GM19023 (cell line): ENCODE measurements around the gene KLHL11.

Source experiments
- ATAC-seq: cut with Tn5 transposase; IDR thresholded peaks from one replicate; pipeline ENCODE4 v1.9.1; 2021; ENCODE audit warnings: mild to moderate bottlenecking, moderate library complexity; ENCODE audit not compliant: unreplicated experiment

Gene KLHL11

DNA sequence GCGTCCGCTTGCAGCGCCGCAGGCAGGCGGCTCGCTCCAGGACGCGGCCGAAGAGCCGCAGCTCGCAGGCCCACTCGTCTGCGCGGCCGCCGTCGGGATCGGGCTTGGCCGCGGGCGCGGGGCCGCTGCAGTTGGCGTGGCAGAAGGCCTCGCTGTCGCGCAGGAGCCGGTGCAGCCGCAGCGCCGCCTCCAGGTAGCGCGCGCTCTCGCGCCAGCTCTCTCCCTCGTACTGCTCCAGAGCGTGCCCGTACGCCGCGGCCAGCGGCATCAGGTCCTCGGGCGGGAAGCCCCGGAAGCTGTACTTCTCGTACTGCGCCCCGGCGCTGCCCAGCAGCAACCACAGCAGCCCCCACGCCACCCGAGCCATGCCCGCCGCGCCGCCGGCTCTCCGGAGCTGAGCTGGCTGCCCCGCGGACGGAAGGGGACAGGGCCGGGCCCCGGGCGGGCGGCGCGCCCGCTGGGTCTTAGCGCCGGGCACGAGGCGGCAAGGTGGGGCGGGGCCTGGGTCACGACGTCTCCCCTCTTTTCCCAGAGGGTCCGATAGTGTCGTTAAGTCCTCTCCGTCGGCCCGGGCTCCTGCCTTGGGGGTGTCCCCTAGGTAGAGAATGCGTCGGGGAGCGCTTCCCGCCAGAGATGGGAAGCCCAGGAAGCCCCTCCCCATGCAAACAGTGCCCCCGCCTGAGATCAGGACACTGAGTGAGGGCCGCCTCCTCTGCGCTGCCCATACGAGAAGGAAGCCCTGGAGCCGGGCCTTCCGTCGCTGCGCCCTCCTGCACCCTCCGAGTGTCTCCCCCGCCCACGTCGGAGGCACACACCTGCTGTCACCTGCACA lies 53.5 kb downstream of the KLHL11 start, which contains the start of gene P3H4:
Gene P3H4, minus strand, starts transcription at position 401 of the 832 bp plus-strand sequence. Its CDS starts 34 bp downstream, at position 367.
- ATAC-seq, result no peak

GRCh38 chr17:41810659-41811548 lies 54.3 kb downstream of the KLHL11 start:
- ATAC-seq, result no peak

- ATAC-seq, result no peak
These were observed 58.4 kb downstream of the KLHL11 start for GRCh38 chr17:41806685-41807445.
